HG02840 (cell line): Measurements from ENCODE around the gene MYL5.
A peak's percentile ranks its signal among the peaks of the same experiment; 100 is the strongest.
"Not testable (repeated sequence)": the region's sequence is repeated elsewhere in the genome, so short reads cannot be mapped to it uniquely, and the experiment has no call there.

ENCODE experiments used
- ATAC-seq: cut with Tn5 transposase; IDR thresholded peaks from one replicate; pipeline ENCODE4 v1.9.1; 2021; ENCODE audit warnings: mild to moderate bottlenecking, moderate library complexity, moderate number of reproducible peaks; ENCODE audit not compliant: unreplicated experiment, low FRiP score

Gene MYL5

GRCh38 chr4:704198-704891 lies 30.0 kb downstream of the MYL5 start:
- ATAC-seq = no peak

GRCh38 chr4:704971-705277 lies 30.6 kb downstream of the MYL5 start:
- no peak for ATAC-seq

GRCh38 chr4:705278-706082 lies 31.1 kb downstream of the MYL5 start, which contains the start of gene PCGF3:
Gene PCGF3 (plus strand): TSS chr4:705832. CDS start chr4:733681, 27,849 bp downstream.
- ATAC-seq = peak; percentile 92

GRCh38 chr4:706083-706633 lies 31.8 kb downstream of the MYL5 start:
- not testable (repeated sequence) for ATAC-seq

- no peak for ATAC-seq
Observed at GRCh38 chr4:706834-707598, 32.7 kb downstream of the MYL5 start.

GRCh38 chr4:707929-708630 lies 33.7 kb downstream of the MYL5 start:
- no peak for ATAC-seq

GRCh38 chr4:708631-708933 lies 34.2 kb downstream of the MYL5 start:
- ATAC-seq = no peak

GRCh38 chr4:709348-709747 lies 35.0 kb downstream of the MYL5 start:
- ATAC-seq = no peak

GRCh38 chr4:710116-710515 lies 35.8 kb downstream of the MYL5 start:
- ATAC-seq = no peak

- no peak for ATAC-seq
Observed at GRCh38 chr4:710916-711315, 36.6 kb downstream of the MYL5 start.

- no peak for ATAC-seq
Observed at GRCh38 chr4:712093-712492, 37.8 kb downstream of the MYL5 start.

- no peak for ATAC-seq
Observed at GRCh38 chr4:712916-713632, 38.7 kb downstream of the MYL5 start.

GRCh38 chr4:714087-714486 lies 39.7 kb downstream of the MYL5 start:
- ATAC-seq = no peak

- no peak for ATAC-seq
Observed at GRCh38 chr4:717601-718320, 43.4 kb downstream of the MYL5 start.

GRCh38 chr4:718460-718859 lies 44.1 kb downstream of the MYL5 start:
- no peak for ATAC-seq

- no peak for ATAC-seq
Observed at GRCh38 chr4:720111-720860, 45.9 kb downstream of the MYL5 start.

GRCh38 chr4:721261-722168 lies 47.2 kb downstream of the MYL5 start:
- ATAC-seq = no peak
